Neural cell (in vitro differentiated cells): ENCODE results near the gene SNRPD1.

Source experiments
- CTCF ChIP-seq: fragments of 450-650 bp; IDR thresholded peaks from 2 replicates; pipeline ENCODE4 v1.5.1; 2014; ENCODE audit warnings: antibody characterized with exemption, mild to moderate bottlenecking, moderate library complexity; ENCODE audit not compliant: poor library complexity, severe bottlenecking
- MXI1 ChIP-seq: fragments of 450-650 bp; conservative IDR thresholded peaks from 2 replicates; pipeline ENCODE4 v1.6.1; 2014; ENCODE audit warnings: antibody characterized with exemption, mild to moderate bottlenecking; ENCODE audit not compliant: poor library complexity, severe bottlenecking

DNA sequence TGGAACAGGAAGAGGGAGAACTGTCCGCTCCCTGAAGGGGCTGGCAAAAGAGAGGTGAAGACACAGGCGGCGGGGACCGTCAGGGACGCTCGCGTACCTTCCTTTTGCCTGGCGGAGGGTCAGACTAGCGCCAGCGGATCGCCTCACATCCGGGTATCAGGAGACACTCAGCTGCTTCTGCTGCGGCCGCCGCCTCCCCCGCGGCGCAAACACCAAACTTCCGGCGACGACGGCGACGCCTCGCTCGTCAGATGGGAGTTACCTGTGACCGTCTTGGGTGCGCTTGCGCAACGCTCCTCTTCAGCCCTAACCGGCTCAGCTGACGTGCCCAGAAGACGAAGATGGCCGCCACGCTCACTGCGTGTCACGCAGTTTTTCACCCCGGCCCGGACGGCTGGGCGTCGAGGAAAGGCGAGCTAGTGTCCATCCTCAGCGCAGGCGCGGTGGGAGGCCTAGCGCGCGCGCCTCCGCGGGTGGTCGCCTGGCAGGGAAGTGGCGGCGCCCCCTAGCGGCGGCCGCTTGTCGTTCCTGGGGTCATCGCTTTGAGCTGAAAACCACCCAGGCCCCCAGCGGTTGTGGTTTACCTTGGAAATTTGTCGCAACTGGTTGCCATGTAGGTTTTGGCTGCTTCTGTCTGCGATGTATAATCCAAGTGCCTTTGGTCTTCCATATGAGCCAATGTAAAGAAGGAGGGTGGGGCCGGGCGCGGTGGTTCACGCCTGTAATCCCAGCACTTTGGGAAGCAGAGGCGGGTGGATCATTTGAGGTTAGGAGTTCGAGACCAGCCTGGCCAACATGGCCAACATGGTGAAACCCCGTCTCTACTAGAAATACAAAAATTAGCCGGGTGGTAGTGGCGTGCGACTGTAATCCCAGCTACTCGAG, 11.3 kb upstream of the SNRPD1 start, which contains the start of gene ESCO1:
- TF ChIP-seq CTCF (peak; percentile 100), MXI1 (peak; percentile 59)
